Brain microvascular endothelial cell (primary cell): ENCODE measurements around the gene ENPP7.

Experiments used
- DNase-seq: peaks from one replicate; pipeline ENCODE4 v3.0.0-alpha.2; 2020
- H3K27ac ChIP-seq: fragments of 250-450 bp; sonication (Bioruptor Pico); 2 replicates; pipeline ENCODE4 v1.5.1; 2020; ENCODE audit warnings: mild to moderate bottlenecking, moderate library complexity
- H3K27me3 ChIP-seq: fragments of 250-450 bp; sonication (Bioruptor Pico); replicated peaks from 2 replicates; pipeline ENCODE4 v1.5.1; 2020; ENCODE audit warnings: mild to moderate bottlenecking
- H3K36me3 ChIP-seq: fragments of 250-450 bp; sonication (Bioruptor Pico); replicated peaks from 2 replicates; pipeline ENCODE4 v1.5.1; 2020; ENCODE audit warnings: mild to moderate bottlenecking
- H3K4me3 ChIP-seq: 2 replicates; pipeline ENCODE4 v1.5.1; 2011; ENCODE audit warnings: low read depth, mild to moderate bottlenecking, control low read depth, low read length, moderate library complexity
- in situ Hi-C: cut with HindIII; loops from 2 replicates; pipeline ENCODE4 v1.10.0; 2017; ENCODE audit warnings: low sequenced_read_pairs, low pct_ligation_motif_present
- TF ChIP-seq, protein P1 (sequence below): IDR thresholded peaks from 2 replicates; pipeline ENCODE4 v1.5.1; 2011; ENCODE audit warnings: low read depth, mild to moderate bottlenecking, moderate library complexity, low read length, control low read depth, inconsistent platforms; ENCODE audit errors: missing control alignments

The ENPP7 gene

GRCh38 chr17:79783891-79784290, 53.1 kb downstream of the ENPP7 start:
- no peak for DNase-seq
- H3K4me3 ChIP-seq: no peak overlapping the region
- no peak overlapping the region for H3K27ac ChIP-seq
- peaks cover 5% of the 10 kb centered on the region for H3K27me3 ChIP-seq
- H3K36me3 ChIP-seq: no peaks in the 10 kb centered on the region
- TF ChIP-seq, protein P1, sequence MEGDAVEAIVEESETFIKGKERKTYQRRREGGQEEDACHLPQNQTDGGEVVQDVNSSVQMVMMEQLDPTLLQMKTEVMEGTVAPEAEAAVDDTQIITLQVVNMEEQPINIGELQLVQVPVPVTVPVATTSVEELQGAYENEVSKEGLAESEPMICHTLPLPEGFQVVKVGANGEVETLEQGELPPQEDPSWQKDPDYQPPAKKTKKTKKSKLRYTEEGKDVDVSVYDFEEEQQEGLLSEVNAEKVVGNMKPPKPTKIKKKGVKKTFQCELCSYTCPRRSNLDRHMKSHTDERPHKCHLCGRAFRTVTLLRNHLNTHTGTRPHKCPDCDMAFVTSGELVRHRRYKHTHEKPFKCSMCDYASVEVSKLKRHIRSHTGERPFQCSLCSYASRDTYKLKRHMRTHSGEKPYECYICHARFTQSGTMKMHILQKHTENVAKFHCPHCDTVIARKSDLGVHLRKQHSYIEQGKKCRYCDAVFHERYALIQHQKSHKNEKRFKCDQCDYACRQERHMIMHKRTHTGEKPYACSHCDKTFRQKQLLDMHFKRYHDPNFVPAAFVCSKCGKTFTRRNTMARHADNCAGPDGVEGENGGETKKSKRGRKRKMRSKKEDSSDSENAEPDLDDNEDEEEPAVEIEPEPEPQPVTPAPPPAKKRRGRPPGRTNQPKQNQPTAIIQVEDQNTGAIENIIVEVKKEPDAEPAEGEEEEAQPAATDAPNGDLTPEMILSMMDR: no peak
- in situ Hi-C loops: loop anchor here (25.0 kb wide), 1 partner anchor 203 kb away; no protein-coding TSS in a partner anchor

DNA sequence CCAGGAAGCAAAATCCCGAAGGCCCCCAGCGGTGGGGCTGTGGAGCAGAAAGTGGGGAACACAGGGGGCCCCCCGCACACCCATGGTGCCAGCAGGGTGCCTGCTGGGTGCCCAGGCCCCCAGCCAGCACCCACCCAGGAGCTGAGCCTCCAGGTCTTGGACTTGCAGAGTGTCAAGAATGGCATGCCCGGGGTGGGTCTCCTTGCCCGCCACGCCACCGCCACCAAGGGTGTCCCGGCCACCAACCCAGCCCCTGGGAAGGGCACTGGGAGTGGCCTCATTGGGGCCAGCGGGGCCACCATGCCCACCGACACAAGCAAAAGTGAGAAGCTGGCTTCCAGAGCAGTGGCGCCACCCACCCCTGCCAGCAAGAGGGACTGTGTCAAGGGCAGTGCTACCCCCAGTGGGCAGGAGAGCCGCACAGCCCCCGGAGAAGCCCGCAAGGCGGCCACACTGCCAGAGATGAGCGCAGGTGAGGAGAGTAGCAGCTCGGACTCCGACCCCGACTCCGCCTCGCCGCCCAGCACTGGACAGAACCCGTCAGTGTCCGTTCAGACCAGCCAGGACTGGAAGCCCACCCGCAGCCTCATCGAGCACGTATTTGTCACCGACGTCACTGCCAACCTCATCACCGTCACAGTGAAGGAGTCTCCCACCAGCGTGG, 53.7 kb downstream of the ENPP7 start:
- TF ChIP-seq, protein P1: no peak
- in situ Hi-C loops: loop anchor here (25.0 kb wide), 1 partner anchor 203 kb away; no protein-coding TSS in a partner anchor
- Histone ChIP-seq H3K27me3 (peaks cover 11% of the 10 kb centered on the region), H3K4me3 (no peak overlapping the region), H3K27ac (no peak overlapping the region), H3K36me3 (no peaks in the 10 kb centered on the region)
- no peak for DNase-seq

DNA sequence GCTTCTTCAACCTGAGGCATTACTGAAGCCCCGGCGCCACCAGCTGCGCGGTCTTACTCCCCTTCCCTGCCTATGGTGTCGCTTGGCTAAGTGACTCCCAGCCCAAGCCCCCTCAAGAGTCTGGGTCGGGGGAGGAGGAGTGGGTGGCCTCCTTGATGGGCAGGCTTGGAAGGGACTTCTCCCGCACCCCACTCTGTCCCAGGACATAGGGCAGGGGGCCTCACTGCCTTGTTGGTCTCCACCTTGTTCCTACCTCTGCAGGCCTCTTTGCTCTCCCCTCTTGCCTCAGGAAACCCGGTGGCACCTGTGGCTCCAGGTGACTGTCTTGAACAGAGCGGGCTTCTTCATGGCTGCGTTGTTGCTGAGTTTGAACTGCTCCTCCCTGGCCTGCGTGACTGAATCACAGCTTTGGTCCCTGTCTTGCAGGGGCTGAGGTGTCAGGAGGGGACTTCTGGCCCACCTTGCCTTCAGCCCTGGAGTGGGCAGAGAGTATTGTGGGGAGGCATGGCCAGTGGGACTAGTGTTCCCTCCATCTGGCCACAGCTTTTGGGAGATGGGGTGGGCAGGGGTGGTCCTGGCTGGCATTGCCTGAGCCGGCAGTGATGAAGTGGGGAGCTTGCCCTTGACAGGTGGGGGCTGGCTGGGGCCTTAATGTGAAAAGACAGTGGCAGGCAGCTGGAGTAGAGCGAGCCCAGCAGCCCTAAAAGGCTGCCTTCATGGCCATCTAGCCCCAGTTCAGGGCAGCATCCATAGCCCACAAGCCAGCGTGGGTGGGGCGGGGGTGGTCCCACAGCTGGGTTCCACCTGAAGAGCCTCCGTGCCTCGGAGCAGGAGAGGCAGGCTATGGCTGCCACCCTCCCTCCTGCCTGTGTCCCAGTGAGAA, 54.5 kb downstream of the ENPP7 start:
- in situ Hi-C loops: loop anchor here (25.0 kb wide), 1 partner anchor 202 kb away; no protein-coding TSS in a partner anchor
- Histone ChIP-seq H3K27ac (no peak overlapping the region), H3K36me3 (no peaks in the 10 kb centered on the region), H3K4me3 (no peak overlapping the region), H3K27me3 (peaks cover 19% of the 10 kb centered on the region)
- TF ChIP-seq, protein P1: no peak
- DNase-seq: no peak

DNA sequence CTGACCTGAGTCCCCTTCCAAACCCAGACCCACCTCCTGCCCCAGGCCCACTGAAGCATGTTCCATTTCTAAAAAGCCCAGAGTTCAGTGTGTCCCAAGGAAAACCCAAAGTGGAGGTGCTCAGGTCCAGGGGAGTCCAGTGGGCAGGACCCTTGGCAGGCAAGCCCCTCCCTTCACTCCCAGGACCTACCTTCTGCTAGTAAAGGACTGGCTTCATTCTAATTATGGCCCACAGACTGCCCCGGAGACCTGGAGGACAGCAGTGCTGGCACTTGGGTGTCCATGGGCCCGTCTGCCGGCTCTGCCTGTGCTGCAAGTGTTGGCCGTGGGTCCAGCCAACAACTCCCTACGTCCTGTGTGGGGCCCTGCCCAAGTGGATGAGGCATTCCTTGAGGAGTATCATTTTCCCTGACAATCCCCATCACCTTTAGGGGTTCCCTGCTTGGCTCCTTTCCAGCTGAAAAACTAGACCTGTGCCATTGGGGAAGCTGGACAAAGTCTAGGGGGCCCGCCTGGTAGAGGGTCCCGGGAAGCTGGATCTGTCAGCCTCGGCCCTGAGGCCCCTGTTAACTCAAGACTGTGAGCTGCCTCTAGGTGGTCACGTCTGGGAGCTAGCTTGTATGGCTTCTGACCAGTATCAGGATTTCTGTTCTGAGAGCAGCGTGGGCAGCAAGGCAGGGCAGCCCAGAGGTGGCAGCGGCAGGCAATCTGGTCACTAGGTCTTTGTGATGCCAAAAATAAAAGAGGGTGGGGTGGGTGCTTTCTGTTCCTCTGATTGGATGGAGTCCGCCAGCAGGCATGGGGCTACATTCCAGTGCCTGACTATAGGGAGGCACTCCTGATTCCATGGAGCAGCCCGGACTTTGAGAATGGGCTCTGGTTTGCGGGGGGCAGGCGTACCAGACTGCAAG, 55.4 kb downstream of the ENPP7 start:
- no peak for DNase-seq
- Histone ChIP-seq H3K27me3 (peaks cover 28% of the 10 kb centered on the region), H3K36me3 (no peaks in the 10 kb centered on the region), H3K4me3 (no peak overlapping the region), H3K27ac (no peak overlapping the region)
- TF ChIP-seq, protein P1: no peak
- in situ Hi-C loops: loop anchor here (25.0 kb wide), 1 partner anchor 201 kb away; no protein-coding TSS in a partner anchor

DNA sequence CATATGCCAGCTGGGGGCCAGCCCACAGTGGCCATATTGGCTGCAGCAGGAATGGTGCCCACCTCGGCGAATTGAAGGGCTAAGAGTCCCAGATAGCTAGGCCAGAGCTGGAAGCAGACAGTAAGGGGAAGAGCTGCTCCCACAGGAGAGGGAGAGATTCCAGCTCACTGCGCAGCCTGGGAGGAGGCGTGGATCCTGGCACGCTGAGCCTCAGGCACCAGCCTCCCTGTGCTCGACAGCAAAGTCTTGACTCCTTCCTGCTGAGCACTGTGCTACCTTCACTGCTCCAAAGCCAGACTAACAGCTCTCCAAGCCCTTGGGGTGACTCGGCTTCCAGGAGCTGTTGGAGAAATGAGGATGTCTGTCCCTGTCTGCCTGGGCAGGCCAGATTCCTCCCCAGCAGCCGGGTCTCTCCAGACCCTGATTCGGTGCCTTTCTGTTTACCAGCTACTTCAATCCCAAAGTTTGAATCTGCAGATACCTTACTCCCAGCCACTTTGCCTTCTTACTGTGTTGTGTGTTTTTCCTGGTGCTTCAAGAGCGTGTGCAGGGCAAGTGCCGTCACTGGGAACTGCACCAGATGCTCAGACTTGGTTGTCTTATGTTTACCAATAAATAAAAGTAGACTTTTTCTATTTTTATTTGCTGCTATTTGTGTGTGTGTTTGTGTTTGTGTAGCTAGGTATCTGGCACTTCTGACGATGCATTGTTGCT, 56.3 kb downstream of the ENPP7 start:
- TF ChIP-seq, protein P1: no peak
- Histone ChIP-seq H3K27ac (no peak overlapping the region), H3K27me3 (peaks cover 37% of the 10 kb centered on the region), H3K36me3 (no peaks in the 10 kb centered on the region), H3K4me3 (no peak overlapping the region)
- in situ Hi-C loops: loop anchor here (25.0 kb wide), 1 partner anchor 200 kb away; no protein-coding TSS in a partner anchor
- no peak for DNase-seq
